Transverse colon (tissue), 4 donors: ENCODE results near the gene PLEKHJ1. TPM values are rescaled to one million over a fixed set of nuclear protein-coding genes. Genes with fewer than 3 reads are reported as not detected.
"Not testable (repeated sequence)": the region's sequence is repeated elsewhere in the genome, so short reads cannot be mapped to it uniquely, and the experiment has no call there.

Experiments
- DNase-seq: peaks from one replicate; pipeline ENCODE4 v3.0.0-alpha.2; 2019
- H3K27ac ChIP-seq, 4 donors: fragments of 200-600 bp; sonication (generic); 2 replicates each; pipeline ENCODE4 v1.5.1; 2016 to 2018; ENCODE audit warnings: inconsistent platforms in 4 of 4
- H3K27me3 ChIP-seq: fragments of 200-600 bp; sonication (generic); 2 replicates; pipeline ENCODE4 v1.5.1; 2017; ENCODE audit warnings: inconsistent platforms
- H3K36me3 ChIP-seq, 4 donors: fragments of 200-600 bp; sonication (generic); 2 replicates each; pipeline ENCODE4 v1.5.1; 2017 to 2019; ENCODE audit warnings: inconsistent platforms in 4 of 4
- H3K4me1 ChIP-seq, 4 donors: fragments of 200-600 bp; sonication (generic); 2 replicates each; pipeline ENCODE4 v1.5.1; 2017 to 2020; ENCODE audit warnings: inconsistent platforms in 4 of 4
- H3K4me3 ChIP-seq, 4 donors: fragments of 200-600 bp; sonication (generic); 1 replicate in 1 of 4; 2 replicates in 3 of 4; pipeline versions ENCODE4 v1.5.1 to v1.6.1; 2017 to 2019; ENCODE audit warnings: inconsistent platforms in 4 of 4
- H3K9me3 ChIP-seq, 2 donors: fragments of 200-600 bp; sonication (generic); 2 replicates each; pipeline ENCODE4 v1.5.1; 2017 to 2019; ENCODE audit warnings: inconsistent platforms in 2 of 2
- CTCF ChIP-seq, 5 experiments: fragments of 200-600 bp in 3 of 5; fragments of 450-650 bp in 2 of 5; sonication (generic) in 3 of 5; IDR thresholded peaks; 1 replicate in 2 of 5; 2 replicates in 3 of 5; pipeline ENCODE4 v1.5.1; 2016 to 2017; ENCODE audit warnings: antibody characterized with exemption in 5 of 5, inconsistent platforms in 3 of 5, mild to moderate bottlenecking in 2 of 5, moderate library complexity in 1 of 5
- EP300 ChIP-seq: sonication (generic); formaldehyde crosslinking; IDR thresholded peaks from one replicate; pipeline ENCODE4 v1.6.1; 2017; ENCODE audit warnings: antibody characterized with exemption, low read depth
- POLR2A ChIP-seq: fragments of 450-650 bp; IDR thresholded peaks from one replicate; pipeline ENCODE4 v1.6.1; 2016; ENCODE audit warnings: antibody characterized with exemption, mild to moderate bottlenecking, moderate library complexity
- POLR2AphosphoS5 ChIP-seq, 3 donors: sonication (generic); formaldehyde crosslinking; IDR thresholded peaks; one replicate each; pipeline ENCODE4 v1.6.1; 2016; ENCODE audit warnings: antibody characterized with exemption in 3 of 3
- WGBS, 2 donors: methylation state at CpG; one replicate each; pipeline ENCODE4 v1.1.5; 2018; ENCODE audit warnings: low coverage in 1 of 2; 5-methylcytosine and 5-hydroxymethylcytosine counted together
- in situ Hi-C, 4 donors: fragments of 200-750 bp; cut with MboI; loops; one replicate each; pipeline versions ENCODE4 v1.15.0 to v1.15.1; 2017; ENCODE audit warnings: low sequenced_read_pairs in 3 of 4, low pct_ligation_motif_present in 1 of 4, low pct_unique_long_range_greater_than_20kb in 1 of 4
- intact Hi-C: fragments of 100-400 bp; cut with DNase I; formaldehyde crosslinking; loops from one replicate; pipeline ENCODE4 v1.15.1; 2023; ENCODE audit warnings: low total_unique reads
- total RNA-seq, 4 donors: library from RNA; depleted of rRNA; stranded (reverse); fragments of >200 nt; gene quantifications; one replicate each; pipeline ENCODE4 v1.1.0, GENCODE V29; 2016

Gene PLEKHJ1
- total RNA-seq, 4 donors from 2014 or later = 184 to 332 (median 254) TPM

- H3K4me3 ChIP-seq = peak within 1 kb of the TSS in 3 of 4 donors; percentile 1 to 38 (median 26)
- intact Hi-C loops (loop anchor here (2.0 to 10.0 kb wide), 2 partner anchors 609 to 1903 kb away; partner anchors contain the start of genes ANKRD24 and SIRT6), in situ Hi-C loops (loop anchor here in 2 of 4 donors (25.0 kb wide), 1 partner anchor 105 kb away; no protein-coding TSS in a partner anchor)
- H3K9me3 ChIP-seq = no peaks in the 10 kb centered on the region
- peaks cover 36% of the 10 kb centered on the region for H3K27me3 ChIP-seq
- no peaks in the 10 kb centered on the region for H3K36me3 ChIP-seq
- peaks cover 0 to 23% (median 11%) of the 10 kb centered on the region in 4 donors for H3K4me1 ChIP-seq
- peak; percentile 79 for DNase-seq
- peak within 1 kb of the TSS; percentile 22 to 56 (median 42) for H3K27ac ChIP-seq
- WGBS, 2 donors = 21 to 45% methylated on average over 4 to 38 of the region's 41 CpGs
- TF ChIP-seq POLR2AphosphoS5 (IDR thresholded peaks at IDR 0.05) = peak in 1 of 3 donors; percentile 41
- no peak for TF ChIP-seq CTCF (IDR thresholded peaks at IDR 0.05)
Observed at GRCh38 chr19:2282062-2282861, 46.1 kb upstream of the PLEKHJ1 start, which contains the start of gene PEAK3. Gene PEAK3 (minus strand): TSS chr19:2282175. CDS start chr19:2280931, 1,244 bp downstream.

DNA sequence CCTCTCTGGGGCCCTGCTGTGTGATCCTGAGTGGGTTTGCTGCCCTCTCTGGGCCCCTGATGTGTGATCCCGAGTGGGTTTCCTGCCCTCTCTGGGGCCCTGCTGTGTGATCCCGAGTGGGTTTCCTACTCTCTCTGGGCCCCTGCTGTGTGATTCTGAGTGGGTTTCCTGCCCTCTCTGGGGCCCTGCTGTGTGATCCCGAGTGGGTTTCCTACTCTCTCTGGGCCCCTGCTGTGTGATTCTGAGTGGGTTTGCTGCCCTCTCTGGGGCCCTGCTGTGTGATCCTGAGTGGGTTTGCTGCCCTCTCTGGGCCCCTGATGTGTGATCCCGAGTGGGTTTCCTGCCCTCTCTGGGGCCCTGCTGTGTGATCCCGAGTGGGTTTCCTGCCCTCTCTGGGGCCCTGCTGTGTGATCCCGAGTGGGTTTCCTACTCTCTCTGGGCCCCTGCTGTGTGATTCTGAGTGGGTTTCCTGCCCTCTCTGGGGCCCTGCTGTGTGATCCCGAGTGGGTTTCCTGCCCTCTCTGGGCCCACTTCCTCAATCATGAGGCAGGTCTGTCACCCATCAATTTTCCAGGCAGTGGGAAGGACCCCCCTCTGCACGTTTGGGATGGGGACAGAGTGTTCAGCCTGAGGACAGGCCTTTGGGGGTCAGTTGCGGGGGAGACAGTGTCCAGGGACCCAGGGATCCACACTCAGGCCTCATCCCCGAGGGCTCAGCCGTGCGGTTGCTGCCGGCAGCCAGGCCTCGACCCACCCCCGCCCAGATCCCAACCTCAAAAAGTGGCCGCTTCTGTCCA lies 45.3 kb upstream of the PLEKHJ1 start:
- peaks cover 31% of the 10 kb centered on the region for H3K27me3 ChIP-seq
- H3K4me3 ChIP-seq = peak overlapping the region in 3 of 4 donors; percentile 1 to 38 (median 26)

GRCh38 chr19:2280633-2281264 lies 44.6 kb upstream of the PLEKHJ1 start:
- Histone ChIP-seq H3K27ac (no peak overlapping the region), H3K9me3 (no peaks in the 10 kb centered on the region), H3K36me3 (no peaks in the 10 kb centered on the region), H3K4me1 (peaks cover 4 to 36% (median 19%) of the 10 kb centered on the region in 4 donors), H3K27me3 (peaks cover 31% of the 10 kb centered on the region), H3K4me3 (no peak overlapping the region)
- in situ Hi-C loops (loop anchor here in 2 of 4 donors (25.0 kb wide), 1 partner anchor 107 kb away; no protein-coding TSS in a partner anchor), intact Hi-C loops (loop anchor here (10.0 kb wide), 1 partner anchor 1904 kb away; the partner anchor contains the start of genes ANKRD24 and SIRT6)
- DNase-seq = no peak
- WGBS, 2 donors = 69% methylated on average over 24 of the region's 26 CpGs; no CpG with 5 or more reads in 1 of the 2 donors
- TF ChIP-seq POLR2A (no peak), POLR2AphosphoS5 (IDR thresholded peaks at IDR 0.05) (no peak), EP300 (no peak), CTCF (IDR thresholded peaks at IDR 0.05) (no peak)

More for the DNA sequence above, 45.3 kb upstream of the PLEKHJ1 start:
- in situ Hi-C loops (loop anchor here in 2 of 4 donors (25.0 kb wide), 1 partner anchor 106 kb away; no protein-coding TSS in a partner anchor), intact Hi-C loops (loop anchor here (2.0 to 10.0 kb wide), 2 partner anchors 609 to 1903 kb away; partner anchors contain the start of genes ANKRD24 and SIRT6)
- 0 to 28% methylated on average over 1 to 12 of the region's 16 CpGs for WGBS, 2 donors
- Histone ChIP-seq H3K27ac (peak overlapping the region; percentile 22 to 56 (median 42)), H3K4me1 (peaks cover under 1 to 29% (median 12%) of the 10 kb centered on the region in 4 donors)
- H3K9me3 ChIP-seq, H3K36me3 ChIP-seq, DNase-seq: not testable (repeated sequence)

GRCh38 chr19:2278459-2279158 lies 42.5 kb upstream of the PLEKHJ1 start:
- Histone ChIP-seq H3K27ac (no peak overlapping the region), H3K4me1 (peaks cover 15 to 56% (median 35%) of the 10 kb centered on the region in 4 donors), H3K27me3 (peaks cover 26% of the 10 kb centered on the region), H3K4me3 (no peak overlapping the region), H3K9me3 (no peaks in the 10 kb centered on the region), H3K36me3 (no peaks in the 10 kb centered on the region)
- in situ Hi-C loops = loop anchor here in 2 of 4 donors (25.0 kb wide), 1 partner anchor 109 kb away; no protein-coding TSS in a partner anchor
- TF ChIP-seq POLR2A (no peak), EP300 (no peak), CTCF (IDR thresholded peaks at IDR 0.05) (no peak), POLR2AphosphoS5 (IDR thresholded peaks at IDR 0.05) (no peak)
- DNase-seq = peak; percentile 66
- intact Hi-C loops = no loop called here
- WGBS, 2 donors = 61% methylated on average over 32 of the region's 33 CpGs; no CpG with 5 or more reads in 1 of the 2 donors
